ENCODE results near the gene MRGPRE. TPM values are rescaled to one million over a fixed set of nuclear protein-coding genes. Genes with fewer than 3 reads are reported as not detected.

MRGPRE gene
- total RNA-seq, 2 donors from 2014 or later, result not detected

DNA sequence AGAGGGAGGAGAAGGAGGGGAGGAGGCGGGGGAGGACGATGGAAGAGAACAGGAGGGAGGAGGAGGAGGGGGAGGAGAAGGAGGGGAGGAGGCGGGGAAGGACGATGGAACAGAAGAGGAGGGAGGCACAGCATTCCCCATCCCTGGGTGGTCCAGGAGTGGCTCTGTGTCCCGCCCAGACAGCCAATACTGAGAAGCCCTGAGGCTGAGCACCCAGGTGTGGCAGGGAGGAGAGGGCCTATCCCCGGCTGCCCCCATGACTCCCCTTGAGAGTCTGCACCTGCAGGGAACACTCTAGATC is 717 bp downstream of the MRGPRE start:
- Histone ChIP-seq H3K27ac (no peak overlapping the region), H3K4me3 (peak overlapping the region; percentile 58), H3K36me3 (no peaks in the 10 kb centered on the region), H3K4me1 (ENCODE audit: control insufficient read depth in 1 of 2, low read depth in 2 of 2) (peaks cover 0 to 12% of the 10 kb centered on the region in 2 donors), H3K9me3 (no peaks in the 10 kb centered on the region), H3K27me3 (replicated peaks; ENCODE audit: insufficient read depth) (no peaks in the 10 kb centered on the region)
- TF ChIP-seq CTCF (IDR thresholded peaks at IDR 0.05), result no peak
- ATAC-seq (ENCODE audit: insufficient number of reproducible peaks, low FRiP score, low read depth), result no peak
- no peak for DNase-seq (ENCODE audit: low spot score)

DNA sequence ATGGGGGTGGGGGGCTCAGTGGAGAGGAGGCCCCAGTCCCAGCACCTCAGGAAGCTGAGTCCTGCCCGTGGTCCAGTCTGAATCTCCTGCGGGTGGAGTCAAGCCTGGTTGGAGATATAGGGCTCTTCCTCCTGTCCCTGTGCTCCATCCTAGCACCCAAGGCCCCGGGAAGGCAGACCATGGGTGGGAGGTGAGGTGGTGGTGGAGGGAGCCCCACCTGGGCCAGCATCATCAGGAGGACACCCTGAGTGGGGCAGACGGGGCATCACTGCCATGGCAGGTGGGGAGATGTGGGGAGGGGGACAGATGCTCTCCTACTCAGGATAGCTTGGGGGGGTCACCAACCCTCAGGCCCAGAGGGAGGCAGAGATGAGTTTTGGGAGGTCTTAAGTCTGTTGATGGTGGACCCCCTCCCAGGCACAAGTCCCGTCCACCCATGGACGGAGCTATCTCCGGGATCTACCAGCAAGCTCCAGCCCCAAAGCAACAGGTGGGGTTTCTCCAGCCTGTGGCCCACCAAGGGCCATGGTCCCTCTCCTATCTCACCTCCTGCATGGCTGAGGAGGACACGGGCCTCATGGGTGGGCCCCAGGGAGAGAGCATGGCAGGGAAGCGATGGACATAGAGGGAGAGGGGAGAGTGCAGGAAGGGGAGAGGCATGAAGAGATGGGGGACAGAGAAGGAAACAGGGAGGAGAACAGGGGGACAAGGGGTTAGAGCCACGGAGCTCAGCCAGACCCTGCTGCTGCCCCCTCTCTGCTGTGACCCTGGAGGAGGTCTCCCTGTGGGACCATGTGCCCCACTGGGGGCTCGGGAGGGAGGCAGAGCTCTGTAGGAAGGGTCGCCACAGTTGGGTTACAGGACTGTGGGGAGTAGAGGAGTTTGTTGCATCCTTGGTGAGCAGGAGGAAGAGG is 1.3 kb downstream of the MRGPRE start:
- Histone ChIP-seq H3K27ac (no peak overlapping the region), H3K27me3 (replicated peaks; ENCODE audit: insufficient read depth) (no peaks in the 10 kb centered on the region), H3K4me1 (ENCODE audit: control insufficient read depth in 1 of 2, low read depth in 2 of 2) (peaks cover 0 to 12% of the 10 kb centered on the region in 2 donors), H3K4me3 (no peak overlapping the region), H3K9me3 (no peaks in the 10 kb centered on the region), H3K36me3 (no peaks in the 10 kb centered on the region)
- ATAC-seq (ENCODE audit: insufficient number of reproducible peaks, low FRiP score, low read depth) (no peak), DNase-seq (ENCODE audit: low spot score) (no peak)
- TF ChIP-seq CTCF (IDR thresholded peaks at IDR 0.05), result no peak

DNA sequence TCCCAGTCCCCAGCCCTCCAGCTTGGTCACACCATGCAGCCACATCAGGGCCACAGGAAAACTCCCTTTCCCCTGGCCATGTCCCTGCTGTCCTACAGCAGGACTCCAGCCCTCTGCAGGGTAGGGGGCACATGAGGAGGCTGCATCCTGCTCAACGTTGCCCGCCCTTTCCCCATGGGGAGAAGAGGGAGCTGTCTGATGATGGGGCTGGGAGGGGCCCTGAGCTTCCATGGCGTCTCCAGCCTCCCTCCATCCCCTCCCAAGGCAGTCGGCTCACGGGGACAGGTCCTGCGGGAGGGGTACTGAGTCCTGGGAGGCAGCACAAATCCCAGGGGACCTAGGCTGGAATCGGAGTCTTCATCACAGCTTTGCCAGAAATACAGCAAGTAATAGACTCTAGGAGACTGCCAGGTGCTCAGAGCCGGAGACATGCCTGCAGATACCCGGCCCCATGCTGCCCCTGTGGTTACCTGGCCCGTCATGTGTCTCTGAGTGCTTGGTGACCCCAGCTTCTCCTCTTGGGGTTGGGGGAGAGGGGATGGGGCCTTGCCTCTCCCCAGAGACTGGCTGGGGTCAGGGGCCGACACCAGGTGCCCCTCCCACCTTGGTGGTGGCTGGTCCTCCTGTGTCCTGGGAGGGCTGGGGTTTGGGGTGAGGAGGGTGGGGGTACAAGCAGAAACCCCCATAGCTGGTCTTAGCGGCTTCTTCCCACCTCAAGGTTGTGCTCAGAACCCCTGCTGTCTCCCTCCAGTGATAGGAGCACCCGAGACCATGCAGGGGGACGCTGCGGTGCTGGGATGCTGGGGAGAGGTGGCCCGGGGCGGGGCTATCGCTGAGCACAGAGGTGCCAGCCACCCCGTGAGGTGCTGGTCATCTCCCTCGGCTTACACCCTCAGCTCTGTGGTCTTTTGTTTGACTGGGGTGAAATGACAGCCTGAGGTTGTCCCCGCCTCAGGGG is 2.3 kb downstream of the MRGPRE start:
- DNase-seq (ENCODE audit: low spot score) (no peak), ATAC-seq (ENCODE audit: insufficient number of reproducible peaks, low FRiP score, low read depth) (no peak)
- Histone ChIP-seq H3K27ac (no peak overlapping the region), H3K9me3 (no peaks in the 10 kb centered on the region), H3K36me3 (no peaks in the 10 kb centered on the region), H3K4me3 (no peak overlapping the region), H3K27me3 (replicated peaks; ENCODE audit: insufficient read depth) (no peaks in the 10 kb centered on the region), H3K4me1 (ENCODE audit: control insufficient read depth in 1 of 2, low read depth in 2 of 2) (peaks cover 0 to 12% of the 10 kb centered on the region in 2 donors)
- TF ChIP-seq CTCF (IDR thresholded peaks at IDR 0.05), result no peak

DNA sequence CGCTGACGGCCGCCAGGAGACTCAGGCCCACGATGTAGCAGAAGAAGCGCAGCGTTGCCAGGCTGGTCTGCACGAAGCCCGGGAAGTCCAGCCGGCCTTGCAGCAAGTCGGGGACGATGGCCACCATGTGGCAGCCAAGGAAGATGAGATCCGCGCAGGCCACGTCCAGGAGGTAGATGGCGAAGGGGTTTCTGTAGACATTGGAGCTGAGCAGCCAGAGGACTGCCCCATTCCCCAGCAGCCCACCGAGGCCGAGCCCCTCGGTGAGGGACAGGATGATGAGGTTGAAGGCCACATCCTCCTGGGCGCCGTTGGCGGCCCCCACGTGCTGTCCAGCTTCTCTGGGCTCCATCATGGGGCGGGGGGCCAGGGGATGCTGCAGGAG is 3.8 kb downstream of the MRGPRE start:
- no peak for TF ChIP-seq CTCF (IDR thresholded peaks at IDR 0.05)
- Histone ChIP-seq H3K9me3 (no peaks in the 10 kb centered on the region), H3K4me3 (no peak overlapping the region), H3K36me3 (no peaks in the 10 kb centered on the region), H3K27ac (no peak overlapping the region), H3K4me1 (ENCODE audit: control insufficient read depth in 1 of 2, low read depth in 2 of 2) (peaks cover 0 to 12% of the 10 kb centered on the region in 2 donors), H3K27me3 (replicated peaks; ENCODE audit: insufficient read depth) (no peaks in the 10 kb centered on the region)
- ATAC-seq (ENCODE audit: insufficient number of reproducible peaks, low FRiP score, low read depth) (no peak), DNase-seq (ENCODE audit: low spot score) (no peak)
